UCSD-AML1 (cell line): Measurements from ENCODE around the gene DCTN3.

ENCODE experiments used
- DNase-seq: peaks from one replicate; lab custom pipeline; 2025; ENCODE audit not compliant: unreplicated experiment; lab: John Stamatoyannopoulos, UW

DCTN3 gene

GRCh38 chr9:34624475-34625185 lies 4.3 kb upstream of the DCTN3 start:
- DNase-seq: no peak

GRCh38 chr9:34623374-34624235 lies 3.3 kb upstream of the DCTN3 start:
- DNase-seq: no peak

- no peak for DNase-seq
Observed at GRCh38 chr9:34615132-34615531, 5.2 kb downstream of the DCTN3 start.

- DNase-seq: peak; percentile 75
Observed at GRCh38 chr9:34612788-34613390, 7.4 kb downstream of the DCTN3 start.

- peak; percentile 92 for DNase-seq
Observed at GRCh38 chr9:34611811-34612787, 8.2 kb downstream of the DCTN3 start, which contains the start of gene RPP25L. TSS of gene RPP25L (minus strand) at chr9:34612097. CDS start at chr9:34611296, 801 bp downstream.

GRCh38 chr9:34611251-34611810 lies 9.0 kb downstream of the DCTN3 start:
- no peak for DNase-seq

- no peak for DNase-seq
Observed at GRCh38 chr9:34610434-34611206, 9.7 kb downstream of the DCTN3 start.

GRCh38 chr9:34607331-34607730 lies 13.0 kb downstream of the DCTN3 start:
- no peak for DNase-seq

GRCh38 chr9:34606905-34607304 lies 13.4 kb downstream of the DCTN3 start:
- DNase-seq: no peak

- DNase-seq: no peak
Observed at GRCh38 chr9:34606190-34606589, 14.1 kb downstream of the DCTN3 start.

GRCh38 chr9:34603610-34604231 lies 16.6 kb downstream of the DCTN3 start:
- DNase-seq: peak; percentile 73

GRCh38 chr9:34601937-34602573 lies 18.2 kb downstream of the DCTN3 start:
- DNase-seq: no peak

- no peak for DNase-seq
Observed at GRCh38 chr9:34600908-34601307, 19.4 kb downstream of the DCTN3 start.

- no peak for DNase-seq
Observed at GRCh38 chr9:34599546-34599945, 20.7 kb downstream of the DCTN3 start.

- DNase-seq: no peak
Observed at GRCh38 chr9:34594177-34594576, 26.1 kb downstream of the DCTN3 start.

GRCh38 chr9:34592895-34593601 lies 27.2 kb downstream of the DCTN3 start:
- DNase-seq: no peak

GRCh38 chr9:34591917-34592866 lies 28.1 kb downstream of the DCTN3 start:
- no peak for DNase-seq
